T-cell (primary cell): ENCODE measurements around the gene RANBP17. TPM values are rescaled to one million over a fixed set of nuclear protein-coding genes. Genes with fewer than 3 reads are reported as not detected.
"Not testable (repeated sequence)": the region's sequence is repeated elsewhere in the genome, so short reads cannot be mapped to it uniquely, and the experiment has no call there.

Source experiments
- ATAC-seq, 4 experiments: fragments of 200-7000 bp in 3 of 4; fragments of 150-1000 bp in 1 of 4; cut with Tn5 transposase; replicated peaks in 1 of 4; 1 replicate in 3 of 4; 2 replicates in 1 of 4; pipeline ENCODE4 v1.10.0; 2021; ENCODE audit warnings: moderate library complexity in 3 of 4, mild to moderate bottlenecking in 2 of 4, moderate number of reproducible peaks in 1 of 4
- CTCF ChIA-PET, 2 donors: fragments of 300-600 bp; sonication (Branson Sonifier 250); formaldehyde crosslinking; loops; one replicate each; lab custom pipeline; 2022; ENCODE audit warnings: antibody characterized with exemption in 2 of 2; lab: Charles Lee
- POLR2A ChIA-PET, 2 donors: fragments of 300-600 bp; sonication (Branson Sonifier 250); formaldehyde crosslinking; loops; one replicate each; lab custom pipeline; 2022; ENCODE audit warnings: antibody characterized with exemption in 2 of 2; lab: Charles Lee
- DNase-seq, 35 experiments: peaks; one replicate each; pipeline versions ENCODE4 v3.0.0 to v3.0.0-alpha.2; 2013 to 2023
- H3K27ac ChIP-seq: one replicate; pipeline ENCODE4 v1.5.1; 2013; ENCODE audit warnings: low read length
- H3K27me3 ChIP-seq, 2 experiments: replicated peaks in 1 of 2; 1 replicate in 1 of 2; 2 replicates in 1 of 2; pipeline versions ENCODE4 v1.6.1 to v1.7.0; 2013; ENCODE audit warnings: low read length in 1 of 2, mixed read lengths in 1 of 2; ENCODE audit not compliant: control insufficient read depth in 2 of 2, insufficient read depth in 2 of 2; ENCODE audit errors: extremely low read depth in 1 of 2
- H3K36me3 ChIP-seq, 2 donors: 1 replicate in 1 of 2; 2 replicates in 1 of 2; pipeline versions ENCODE4 v1.6.1 to v1.7.0; 2013; ENCODE audit warnings: low read length in 1 of 2; ENCODE audit not compliant: control insufficient read depth in 2 of 2, insufficient read depth in 1 of 2; ENCODE audit errors: extremely low read depth in 1 of 2
- H3K4me1 ChIP-seq, 2 experiments: 1 replicate in 1 of 2; 2 replicates in 1 of 2; pipeline versions ENCODE4 v1.6.1 to v1.7.0; 2013; ENCODE audit warnings: low read length in 2 of 2, mixed read lengths in 1 of 2; ENCODE audit not compliant: insufficient read depth in 2 of 2, control insufficient read depth in 1 of 2; ENCODE audit errors: extremely low read depth in 1 of 2
- H3K4me3 ChIP-seq, 2 donors: 1 replicate in 1 of 2; 2 replicates in 1 of 2; pipeline versions ENCODE4 v1.5.1 to v1.7.0; 2013; ENCODE audit warnings: mild to moderate bottlenecking in 2 of 2, low read length in 1 of 2, moderate library complexity in 1 of 2; ENCODE audit not compliant: control insufficient read depth in 1 of 2; ENCODE audit errors: extremely low read depth in 1 of 2
- H3K9me3 ChIP-seq: 2 replicates; pipeline ENCODE4 v1.7.0; 2013
- H3K27ac Mint-ChIP-seq, 2 donors: one replicate each; pipeline ENCODE4 v1.8.0; 2020 to 2021; ENCODE audit warnings: mild to moderate bottlenecking in 2 of 2, mixed read lengths in 2 of 2
- H3K27me3 Mint-ChIP-seq, 2 donors: one replicate each; pipeline ENCODE4 v1.8.0; 2021 to 2022; ENCODE audit warnings: mixed read lengths in 2 of 2
- H3K36me3 Mint-ChIP-seq: one replicate; pipeline ENCODE4 v1.8.0; 2021; ENCODE audit warnings: mixed read lengths
- H3K4me1 Mint-ChIP-seq, 3 donors: one replicate each; pipeline ENCODE4 v1.8.0; 2020 to 2022; ENCODE audit warnings: mixed read lengths in 3 of 3, mild to moderate bottlenecking in 1 of 3
- H3K4me3 Mint-ChIP-seq, 3 donors: one replicate each; pipeline ENCODE4 v1.8.0; 2020 to 2022; ENCODE audit warnings: mild to moderate bottlenecking in 3 of 3, mixed read lengths in 3 of 3, moderate library complexity in 3 of 3
- H3K9me3 Mint-ChIP-seq, 3 donors: one replicate each; pipeline ENCODE4 v1.8.0; 2020 to 2022; ENCODE audit warnings: mixed read lengths in 3 of 3
- WGBS: methylation state at CpG from one replicate; pipeline ENCODE4 v1.1.5; 2013; ENCODE audit warnings: missing lambda C conversion rate; ENCODE audit not compliant: insufficient coverage; 5-methylcytosine and 5-hydroxymethylcytosine counted together
- total RNA-seq, 35 experiments: library from RNA in 6 of 35; stranded (reverse) in 6 of 35; fragments of 120-200 nt in 1 of 35; gene quantifications; one replicate each; pipeline versions ENCODE4 v1.2.1 to v1.2.4 and lab custom pipeline; 2013 to 2026

Gene RANBP17
- total RNA-seq, 5 donors from 2014 or later (not counting 1 experiment from before 2014, with no cell fraction given) = 0.41 to 0.62 (median 0.58) TPM; not detected in 2

- DNase-seq (no peak), ATAC-seq (no peak)
- H3K9me3 ChIP-seq = no peaks in the 10 kb centered on the region
- Mint-ChIP-seq H3K27me3 (peaks cover 18 to 22% of the 10 kb centered on the region in 2 donors), H3K36me3 (no peaks in the 10 kb centered on the region), H3K9me3 (no peaks in the 10 kb centered on the region), H3K4me3 (no peak overlapping the region), H3K4me1 (no peaks in the 10 kb centered on the region), H3K27ac (no peak overlapping the region)
- H3K27ac ChIP-seq = no peak overlapping the region
- ChIA-PET CTCF (no interaction called here), POLR2A (no interaction called here)
- WGBS = no CpG with 5 or more reads among the region's 2 CpGs
- H3K4me1 ChIP-seq = no peaks in the 10 kb centered on the region
- peaks cover 0 to 7% of the 10 kb centered on the region in 2 experiments for H3K27me3 ChIP-seq
- no peaks in the 10 kb centered on the region for H3K36me3 ChIP-seq
- no peak overlapping the region for H3K4me3 ChIP-seq
These were observed 423.6 kb downstream of the RANBP17 start for GRCh38 chr5:171285465-171285864.

- no peak for DNase-seq
- Histone ChIP-seq H3K9me3 (no peaks in the 10 kb centered on the region), H3K36me3 (no peaks in the 10 kb centered on the region), H3K4me3 (no peak overlapping the region), H3K4me1 (no peaks in the 10 kb centered on the region), H3K27ac (no peak overlapping the region), H3K27me3 (peaks cover 0 to 7% of the 10 kb centered on the region in 2 experiments)
- H3K27me3 Mint-ChIP-seq = peaks cover 15% of the 10 kb centered on the region in 2 donors
- no peak overlapping the region for H3K27ac Mint-ChIP-seq
- H3K36me3 Mint-ChIP-seq = no peaks in the 10 kb centered on the region
- H3K4me1 Mint-ChIP-seq = no peaks in the 10 kb centered on the region
- POLR2A ChIA-PET = no interaction called here
- no CpG with 5 or more reads among the region's 2 CpGs for WGBS
- no peak for ATAC-seq
- CTCF ChIA-PET = no interaction called here
- H3K4me3 Mint-ChIP-seq = no peak overlapping the region
- H3K9me3 Mint-ChIP-seq = no peaks in the 10 kb centered on the region
These were observed 426.2 kb downstream of the RANBP17 start for GRCh38 chr5:171288066-171288465.

GRCh38 chr5:171291371-171291770, 429.6 kb downstream of the RANBP17 start:
- Histone ChIP-seq H3K36me3 (no peaks in the 10 kb centered on the region), H3K27me3 (peaks cover 0 to 11% of the 10 kb centered on the region in 2 experiments), H3K9me3 (no peaks in the 10 kb centered on the region), H3K4me1 (no peaks in the 10 kb centered on the region), H3K27ac (no peak overlapping the region), H3K4me3 (no peak overlapping the region)
- CTCF ChIA-PET = no interaction called here
- no peak for DNase-seq
- POLR2A ChIA-PET = no interaction called here
- Mint-ChIP-seq H3K36me3 (no peaks in the 10 kb centered on the region), H3K27me3 (peaks cover 8 to 19% of the 10 kb centered on the region in 2 donors), H3K4me1 (no peaks in the 10 kb centered on the region), H3K27ac (no peak overlapping the region), H3K9me3 (no peaks in the 10 kb centered on the region), H3K4me3 (no peak overlapping the region)
- no peak for ATAC-seq
- no CpG with 5 or more reads among the region's 4 CpGs for WGBS

- Histone ChIP-seq H3K27ac (no peak overlapping the region), H3K4me1 (no peaks in the 10 kb centered on the region), H3K9me3 (no peaks in the 10 kb centered on the region), H3K27me3 (peaks cover 0 to 4% of the 10 kb centered on the region in 2 experiments), H3K36me3 (no peaks in the 10 kb centered on the region), H3K4me3 (no peak overlapping the region)
- Mint-ChIP-seq H3K27ac (no peak overlapping the region), H3K9me3 (no peaks in the 10 kb centered on the region), H3K27me3 (peaks cover 8 to 21% of the 10 kb centered on the region in 2 donors), H3K4me1 (no peaks in the 10 kb centered on the region), H3K36me3 (no peaks in the 10 kb centered on the region), H3K4me3 (no peak overlapping the region)
- DNase-seq (no peak), ATAC-seq (no peak)
- no CpG with 5 or more reads among the region's 1 CpG for WGBS
- CTCF ChIA-PET = no interaction called here
- POLR2A ChIA-PET = no interaction called here
These were observed 433.5 kb downstream of the RANBP17 start for GRCh38 chr5:171295299-171295698.

GRCh38 chr5:171295801-171296200, 434.0 kb downstream of the RANBP17 start:
- CTCF ChIA-PET = no interaction called here

GRCh38 chr5:171297941-171298340, 436.1 kb downstream of the RANBP17 start:
- H3K36me3 ChIP-seq, H3K4me1 Mint-ChIP-seq, H3K36me3 Mint-ChIP-seq, H3K4me3 ChIP-seq, CTCF ChIA-PET, DNase-seq, H3K27ac ChIP-seq, H3K4me3 Mint-ChIP-seq, ATAC-seq, H3K27ac Mint-ChIP-seq, POLR2A ChIA-PET, H3K4me1 ChIP-seq, H3K9me3 ChIP-seq, H3K9me3 Mint-ChIP-seq: not testable (repeated sequence)
- H3K27me3 ChIP-seq = peaks cover 0 to 11% of the 10 kb centered on the region in 2 experiments
- 80% methylated on average over 3 of the region's 6 CpGs for WGBS
- peaks cover 21 to 33% of the 10 kb centered on the region in 2 donors for H3K27me3 Mint-ChIP-seq

More at GRCh38 chr5:171295801-171296200, 434.0 kb downstream of the RANBP17 start:
- Histone ChIP-seq H3K36me3 (no peaks in the 10 kb centered on the region), H3K27me3 (peaks cover 0 to 4% of the 10 kb centered on the region in 2 experiments), H3K27ac (no peak overlapping the region), H3K9me3 (no peaks in the 10 kb centered on the region), H3K4me1 (no peaks in the 10 kb centered on the region), H3K4me3 (no peak overlapping the region)
- WGBS = 83% methylated on average over 3 of the region's 5 CpGs
- Mint-ChIP-seq H3K36me3 (no peaks in the 10 kb centered on the region), H3K4me1 (no peaks in the 10 kb centered on the region), H3K4me3 (no peak overlapping the region), H3K27ac (no peak overlapping the region), H3K9me3 (no peaks in the 10 kb centered on the region), H3K27me3 (peaks cover 8 to 24% of the 10 kb centered on the region in 2 donors)
- DNase-seq (no peak), ATAC-seq (no peak)
- POLR2A ChIA-PET = no interaction called here

GRCh38 chr5:171299228-171299627, 437.4 kb downstream of the RANBP17 start:
- Histone ChIP-seq H3K9me3 (no peaks in the 10 kb centered on the region), H3K4me1 (no peaks in the 10 kb centered on the region), H3K4me3 (no peak overlapping the region), H3K27ac (no peak overlapping the region), H3K27me3 (peaks cover 0 to 16% of the 10 kb centered on the region in 2 experiments), H3K36me3 (no peaks in the 10 kb centered on the region)
- no peak overlapping the region for H3K27ac Mint-ChIP-seq
- no peak overlapping the region for H3K4me3 Mint-ChIP-seq
- peaks cover 31 to 43% of the 10 kb centered on the region in 2 donors for H3K27me3 Mint-ChIP-seq
- H3K36me3 Mint-ChIP-seq = no peaks in the 10 kb centered on the region
- CTCF ChIA-PET = interaction anchor here in 1 of 2 donors (0.5 kb wide), 1 partner anchor 91 kb away, joined by 3 read pairs; no protein-coding TSS in a partner anchor
- POLR2A ChIA-PET = no interaction called here
- H3K4me1 Mint-ChIP-seq = no peaks in the 10 kb centered on the region
- DNase-seq (no peak), ATAC-seq (no peak)
- H3K9me3 Mint-ChIP-seq = no peaks in the 10 kb centered on the region
- 80% methylated on average over 4 of the region's 4 CpGs for WGBS
